ENCODE data around the gene SFT2D3. TPM values are rescaled to one million over a fixed set of nuclear protein-coding genes. Genes with fewer than 3 reads are reported as not detected.

The SFT2D3 gene
- total and polyA plus RNA-seq, 4 donors = 2.4 to 4.9 (median 4.7) TPM; not detected in 1

- no peak for TF ChIP-seq FOXA1 (IDR thresholded peaks at IDR 0.05)
- TF ChIP-seq RAD21 (IDR thresholded peaks at IDR 0.05) = no peak
- Histone ChIP-seq H3K36me3 (ENCODE audit: control insufficient read depth in 4 of 4, insufficient read depth in 3 of 4, low read depth in 1 of 4, low read length in 3 of 4) (no peaks in the 10 kb centered on the region), H3K9ac (ENCODE audit: low read depth in 1 of 2, low read length in 2 of 2) (no peak overlapping the region), H3K27me3 (ENCODE audit: control insufficient read depth in 4 of 4, insufficient read depth in 4 of 4, low read length in 3 of 4) (no peaks in the 10 kb centered on the region), H3K9me3 (ENCODE audit: control insufficient read depth in 4 of 4, low read length in 3 of 4) (no peaks in the 10 kb centered on the region), H3K4me1 (ENCODE audit: control insufficient read depth in 4 of 4, insufficient read depth in 4 of 4, low read length in 3 of 4) (peaks cover 5 to 36% (median 21%) of the 10 kb centered on the region in 4 donors), H3K4me3 (ENCODE audit: low read depth in 1 of 3, low read length in 3 of 3) (no peak overlapping the region), H3K27ac (ENCODE audit: low read depth in 1 of 2, low read length in 2 of 2) (no peak overlapping the region)
- WGBS = 92% methylated on average over 7 of the region's 7 CpGs
- no peak for DNase-seq (ENCODE audit: low spot score)
These were observed 32.2 kb upstream of the SFT2D3 start for GRCh38 chr2:127669056-127669455.

GRCh38 chr2:127670055-127670956 lies 31.0 kb upstream of the SFT2D3 start:
- Histone ChIP-seq H3K9ac (ENCODE audit: low read depth in 1 of 2, low read length in 2 of 2) (no peak overlapping the region), H3K9me3 (ENCODE audit: control insufficient read depth in 4 of 4, low read length in 3 of 4) (no peaks in the 10 kb centered on the region), H3K27ac (ENCODE audit: low read depth in 1 of 2, low read length in 2 of 2) (no peak overlapping the region), H3K36me3 (ENCODE audit: control insufficient read depth in 4 of 4, insufficient read depth in 3 of 4, low read depth in 1 of 4, low read length in 3 of 4) (no peaks in the 10 kb centered on the region), H3K4me1 (ENCODE audit: control insufficient read depth in 4 of 4, insufficient read depth in 4 of 4, low read length in 3 of 4) (peaks cover 2 to 35% (median 21%) of the 10 kb centered on the region in 4 donors), H3K4me3 (ENCODE audit: low read depth in 1 of 3, low read length in 3 of 3) (no peak overlapping the region), H3K27me3 (ENCODE audit: control insufficient read depth in 4 of 4, insufficient read depth in 4 of 4, low read length in 3 of 4) (no peaks in the 10 kb centered on the region)
- no peak for TF ChIP-seq TAF1 (conservative IDR thresholded peaks at IDR 0.05)
- TF ChIP-seq RAD21 (IDR thresholded peaks at IDR 0.05) = no peak
- TF ChIP-seq CTCF (IDR thresholded peaks at IDR 0.05; ENCODE audit: low read depth, low read length, missing input control) = no peak
- no peak for TF ChIP-seq RXRA (IDR thresholded peaks at IDR 0.05)
- TF ChIP-seq, protein P1, sequence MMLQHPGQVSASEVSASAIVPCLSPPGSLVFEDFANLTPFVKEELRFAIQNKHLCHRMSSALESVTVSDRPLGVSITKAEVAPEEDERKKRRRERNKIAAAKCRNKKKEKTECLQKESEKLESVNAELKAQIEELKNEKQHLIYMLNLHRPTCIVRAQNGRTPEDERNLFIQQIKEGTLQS (IDR thresholded peaks at IDR 0.05) = no peak
- no peak for TF ChIP-seq FOXA2 (IDR thresholded peaks at IDR 0.05)
- TF ChIP-seq GABPA (IDR thresholded peaks at IDR 0.05 in 1 of 2, conservative IDR thresholded peaks at IDR 0.05 in 1 of 2) = no peak
- TF ChIP-seq MAX (IDR thresholded peaks at IDR 0.05) = no peak
- no peak for TF ChIP-seq YY1 (IDR thresholded peaks at IDR 0.05)
- TF ChIP-seq HNF4G (IDR thresholded peaks at IDR 0.05) = no peak
- no peak for TF ChIP-seq NR2F2 (IDR thresholded peaks at IDR 0.05)
- TF ChIP-seq FOXA1 (IDR thresholded peaks at IDR 0.05) = no peak
- TF ChIP-seq SP1 (IDR thresholded peaks at IDR 0.05) = no peak
- TF ChIP-seq, protein P2, sequence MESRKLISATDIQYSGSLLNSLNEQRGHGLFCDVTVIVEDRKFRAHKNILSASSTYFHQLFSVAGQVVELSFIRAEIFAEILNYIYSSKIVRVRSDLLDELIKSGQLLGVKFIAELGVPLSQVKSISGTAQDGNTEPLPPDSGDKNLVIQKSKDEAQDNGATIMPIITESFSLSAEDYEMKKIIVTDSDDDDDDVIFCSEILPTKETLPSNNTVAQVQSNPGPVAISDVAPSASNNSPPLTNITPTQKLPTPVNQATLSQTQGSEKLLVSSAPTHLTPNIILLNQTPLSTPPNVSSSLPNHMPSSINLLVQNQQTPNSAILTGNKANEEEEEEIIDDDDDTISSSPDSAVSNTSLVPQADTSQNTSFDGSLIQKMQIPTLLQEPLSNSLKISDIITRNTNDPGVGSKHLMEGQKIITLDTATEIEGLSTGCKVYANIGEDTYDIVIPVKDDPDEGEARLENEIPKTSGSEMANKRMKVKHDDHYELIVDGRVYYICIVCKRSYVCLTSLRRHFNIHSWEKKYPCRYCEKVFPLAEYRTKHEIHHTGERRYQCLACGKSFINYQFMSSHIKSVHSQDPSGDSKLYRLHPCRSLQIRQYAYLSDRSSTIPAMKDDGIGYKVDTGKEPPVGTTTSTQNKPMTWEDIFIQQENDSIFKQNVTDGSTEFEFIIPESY (IDR thresholded peaks at IDR 0.05) = no peak
- TF ChIP-seq JUND (IDR thresholded peaks at IDR 0.05) = no peak
- no peak for TF ChIP-seq REST (IDR thresholded peaks at IDR 0.05)
- no peak for TF ChIP-seq HNF4A (conservative IDR thresholded peaks at IDR 0.05)
- DNase-seq (ENCODE audit: low spot score) = no peak
- WGBS = 91% methylated on average over 10 of the region's 10 CpGs
